ENCODE results near the gene TGFBI.
"Not testable (repeated sequence)": the region's sequence is repeated elsewhere in the genome, so short reads cannot be mapped to it uniquely, and the experiment has no call there.

Gene TGFBI

DNA sequence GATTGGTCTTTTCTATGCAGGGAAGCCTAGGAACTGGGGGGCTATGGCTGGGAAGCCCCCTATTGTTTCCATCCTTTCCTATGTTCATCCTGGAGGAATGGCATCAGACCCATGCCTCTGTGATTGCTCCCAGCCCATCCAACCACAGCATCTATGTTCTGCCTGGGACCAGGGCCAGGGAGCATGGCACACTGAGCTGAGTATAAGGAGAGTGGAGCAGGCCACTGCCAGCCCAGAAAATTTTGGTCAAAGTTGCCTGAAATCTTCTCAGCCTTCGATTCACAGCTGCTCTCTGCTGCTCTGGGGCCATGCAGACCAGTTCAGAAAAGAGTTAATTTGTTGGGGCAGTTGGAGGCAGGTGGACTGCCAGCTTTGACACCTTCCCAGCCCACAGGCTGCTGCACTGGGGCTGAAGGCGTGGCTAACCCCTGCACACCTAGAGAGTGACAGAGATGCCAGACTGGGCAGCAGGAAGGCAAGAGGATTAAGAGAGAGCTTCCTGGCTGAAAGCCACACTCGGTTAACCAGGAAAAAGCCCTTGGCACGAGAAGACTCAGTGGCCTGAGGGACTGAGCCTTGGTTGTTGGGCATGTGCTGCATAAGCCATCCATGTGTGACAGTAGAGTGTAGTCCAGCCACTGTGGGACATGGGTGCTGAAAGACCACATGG lies 12.1 kb downstream of the TGFBI start:
- no peak overlapping the region for H3K4me3 ChIP-seq (ENCODE audit: low read length)
- TF ChIP-seq ZNF274 (IDR thresholded peaks at IDR 0.05; ENCODE audit: low read depth, low read length): no peak

DNA sequence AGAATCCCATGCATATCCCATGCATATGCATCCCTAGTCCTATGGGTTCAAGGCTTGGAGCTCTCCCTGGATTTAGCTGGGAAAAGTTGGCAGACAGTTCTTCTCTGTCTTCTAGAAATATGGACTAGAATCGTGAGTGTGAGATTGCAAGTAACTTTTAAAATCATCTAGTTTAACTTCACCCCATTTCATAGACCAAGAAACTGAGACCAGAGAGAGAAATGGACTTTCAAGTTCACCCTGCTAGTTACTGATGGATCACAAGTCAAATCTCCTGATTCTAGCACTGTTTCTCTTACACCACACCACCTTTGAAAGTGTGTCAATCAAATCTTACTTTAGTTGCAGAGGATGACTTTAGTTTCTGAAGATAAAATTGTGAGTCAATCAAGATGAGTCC lies 13.4 kb downstream of the TGFBI start:
- no peak overlapping the region for H3K4me3 ChIP-seq (ENCODE audit: low read length)
- TF ChIP-seq ZNF274 (IDR thresholded peaks at IDR 0.05; ENCODE audit: low read depth, low read length): no peak

DNA sequence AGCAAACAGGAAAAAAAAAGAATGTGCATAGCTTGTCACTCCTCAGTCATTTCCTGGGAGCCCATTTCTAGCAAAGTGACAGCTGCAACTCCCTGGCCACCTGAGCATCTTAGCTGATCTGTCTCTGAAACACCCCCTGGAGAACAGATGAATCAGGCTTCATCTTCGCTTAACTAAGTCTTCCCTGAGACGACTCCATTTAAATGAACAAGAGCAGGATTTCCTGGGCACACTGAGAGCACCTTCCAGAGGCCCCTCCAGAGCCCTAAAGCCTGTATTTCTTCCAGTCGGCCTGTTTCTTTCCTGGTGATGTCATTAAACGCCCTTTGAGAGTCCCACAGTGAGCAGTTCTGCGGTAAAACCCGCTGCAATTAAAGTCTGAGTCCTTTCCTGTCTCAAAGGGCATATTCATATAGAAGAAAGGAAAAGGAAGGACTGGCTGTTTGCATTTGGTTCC lies 13.9 kb downstream of the TGFBI start:
- no peak for TF ChIP-seq ZNF274 (IDR thresholded peaks at IDR 0.05; ENCODE audit: low read depth, low read length)
- H3K4me3 ChIP-seq (ENCODE audit: low read length): no peak overlapping the region

DNA sequence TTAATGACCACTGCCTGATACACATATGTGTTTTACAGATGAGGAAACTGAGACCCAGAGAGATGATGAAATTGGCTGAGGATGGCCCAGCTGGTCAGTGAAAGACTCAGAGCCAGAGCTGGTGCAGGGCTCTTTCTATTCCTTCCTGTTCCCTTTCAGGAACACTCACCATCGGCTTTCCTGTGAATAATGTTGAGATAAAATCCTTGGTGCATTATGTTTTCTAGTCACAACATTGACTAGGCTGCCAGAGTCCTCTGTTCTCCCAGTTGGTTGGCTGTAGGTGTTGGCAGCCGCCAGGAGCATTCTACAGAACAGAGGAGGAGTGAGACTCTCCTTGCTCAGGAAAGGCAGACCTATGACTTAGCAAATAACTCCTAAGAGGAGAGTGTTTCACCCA lies 14.8 kb downstream of the TGFBI start:
- no peak overlapping the region for H3K4me3 ChIP-seq (ENCODE audit: low read length)
- TF ChIP-seq ZNF274 (IDR thresholded peaks at IDR 0.05; ENCODE audit: low read depth, low read length): no peak

DNA sequence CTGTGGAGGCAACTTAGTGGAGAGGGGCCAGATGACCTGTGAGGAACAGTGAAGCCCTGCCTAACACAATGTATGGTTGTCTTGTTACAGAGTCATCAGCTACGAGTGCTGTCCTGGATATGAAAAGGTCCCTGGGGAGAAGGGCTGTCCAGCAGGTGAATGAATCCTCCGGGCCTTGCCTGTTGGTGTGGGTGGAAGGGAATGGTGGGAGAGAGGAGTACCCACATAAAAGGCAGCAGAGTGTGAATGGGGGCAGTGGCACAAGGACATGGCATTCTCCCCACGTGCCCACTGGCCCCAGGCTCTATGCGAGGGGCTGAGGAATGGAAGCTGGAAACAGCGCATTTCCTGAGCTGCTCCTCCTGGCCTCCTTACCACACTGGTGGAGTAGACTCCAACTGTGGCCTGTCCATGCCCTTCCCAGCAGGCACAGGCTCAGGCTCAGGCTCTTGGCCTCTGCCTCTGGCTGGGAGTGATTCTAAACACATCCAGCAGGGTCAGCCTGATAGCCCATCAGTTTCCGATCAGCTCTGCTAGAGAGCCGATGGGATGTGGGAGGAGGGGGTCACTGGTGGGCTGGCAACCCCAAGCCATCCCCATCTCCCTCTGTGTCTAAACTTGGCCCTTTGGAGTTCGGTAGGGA lies 15.3 kb downstream of the TGFBI start:
- no peak overlapping the region for H3K4me3 ChIP-seq (ENCODE audit: low read length)
- TF ChIP-seq ZNF274 (IDR thresholded peaks at IDR 0.05; ENCODE audit: low read depth, low read length): no peak

DNA sequence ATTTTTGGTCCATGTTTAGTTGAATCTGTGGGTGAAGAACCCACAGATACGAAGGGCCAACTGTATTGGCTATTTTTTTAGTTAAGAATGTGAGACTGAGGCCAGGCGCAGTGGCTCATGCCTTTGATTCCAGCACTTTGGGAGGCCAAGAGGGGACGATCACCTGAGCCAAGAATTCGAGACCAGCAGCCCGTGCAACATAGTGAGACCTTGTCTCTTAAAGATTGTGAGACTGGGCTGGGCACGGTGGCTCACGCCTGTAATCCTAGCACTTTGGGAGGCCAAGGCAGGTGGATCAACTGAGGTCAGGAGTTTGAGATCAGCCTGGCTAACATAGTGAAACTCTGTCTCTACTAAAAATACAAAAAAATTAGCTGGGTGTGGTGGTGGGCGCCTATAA lies 16.2 kb downstream of the TGFBI start:
- H3K4me3 ChIP-seq (ENCODE audit: low read length): not testable (repeated sequence)

DNA sequence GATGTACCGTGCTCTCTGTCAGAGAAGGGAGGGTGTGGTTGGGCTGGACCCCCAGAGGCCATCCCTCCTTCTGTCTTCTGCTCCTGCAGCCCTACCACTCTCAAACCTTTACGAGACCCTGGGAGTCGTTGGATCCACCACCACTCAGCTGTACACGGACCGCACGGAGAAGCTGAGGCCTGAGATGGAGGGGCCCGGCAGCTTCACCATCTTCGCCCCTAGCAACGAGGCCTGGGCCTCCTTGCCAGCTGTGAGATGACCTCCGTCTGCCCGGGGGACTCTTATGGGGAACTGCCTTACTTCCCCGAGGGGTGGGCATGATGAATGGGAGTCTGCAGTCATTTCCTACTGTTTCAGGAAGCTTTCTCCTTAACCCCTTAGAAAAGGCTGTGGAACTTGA lies 17.5 kb downstream of the TGFBI start:
- no peak overlapping the region for H3K4me3 ChIP-seq (ENCODE audit: low read length)
- no peak for TF ChIP-seq ZNF274 (IDR thresholded peaks at IDR 0.05; ENCODE audit: low read depth, low read length)

DNA sequence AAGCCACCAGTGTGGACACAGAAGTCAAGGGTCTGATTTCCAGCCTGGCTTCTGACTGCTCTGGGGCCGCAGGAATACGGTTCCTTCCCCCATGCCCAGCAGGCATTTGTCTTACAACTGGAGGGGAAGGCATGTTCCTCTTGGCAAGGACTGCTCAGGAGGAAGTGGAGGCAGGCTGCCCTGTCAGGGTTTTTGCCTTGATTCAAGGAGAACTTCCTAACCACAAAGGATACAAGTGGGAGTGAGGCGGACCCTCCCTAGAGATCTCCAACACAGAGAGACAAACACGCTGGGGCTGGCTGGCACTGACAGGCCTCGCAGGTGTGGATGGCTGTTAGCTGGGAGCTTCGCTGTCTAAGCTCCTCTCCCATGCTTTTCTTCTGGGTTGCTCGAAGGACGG lies 19.1 kb downstream of the TGFBI start:
- H3K4me3 ChIP-seq (ENCODE audit: low read length): no peak overlapping the region
- no peak for TF ChIP-seq ZNF274 (IDR thresholded peaks at IDR 0.05; ENCODE audit: low read depth, low read length)

DNA sequence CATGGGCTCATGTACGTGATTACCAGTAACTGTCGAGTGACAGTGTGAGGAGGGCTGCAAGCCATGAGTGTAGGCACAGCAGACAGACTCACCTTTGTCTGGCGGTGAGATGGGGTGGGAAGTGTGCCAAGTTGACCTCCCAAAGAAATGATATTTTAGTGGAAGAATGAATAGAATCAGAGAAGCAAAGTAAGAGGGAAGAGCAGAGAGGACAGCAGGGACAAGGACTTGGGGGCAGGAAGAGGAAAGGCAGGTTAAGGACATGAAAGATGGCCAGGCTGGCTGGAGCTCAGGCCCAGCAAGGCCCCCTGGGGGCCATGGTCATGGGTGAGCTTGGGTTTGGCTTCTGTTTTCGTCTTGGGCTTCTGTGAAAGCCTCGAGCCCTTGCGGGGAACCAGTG lies 20.2 kb downstream of the TGFBI start:
- no peak for TF ChIP-seq ZNF274 (IDR thresholded peaks at IDR 0.05; ENCODE audit: low read depth, low read length)
- no peak overlapping the region for H3K4me3 ChIP-seq (ENCODE audit: low read length)

DNA sequence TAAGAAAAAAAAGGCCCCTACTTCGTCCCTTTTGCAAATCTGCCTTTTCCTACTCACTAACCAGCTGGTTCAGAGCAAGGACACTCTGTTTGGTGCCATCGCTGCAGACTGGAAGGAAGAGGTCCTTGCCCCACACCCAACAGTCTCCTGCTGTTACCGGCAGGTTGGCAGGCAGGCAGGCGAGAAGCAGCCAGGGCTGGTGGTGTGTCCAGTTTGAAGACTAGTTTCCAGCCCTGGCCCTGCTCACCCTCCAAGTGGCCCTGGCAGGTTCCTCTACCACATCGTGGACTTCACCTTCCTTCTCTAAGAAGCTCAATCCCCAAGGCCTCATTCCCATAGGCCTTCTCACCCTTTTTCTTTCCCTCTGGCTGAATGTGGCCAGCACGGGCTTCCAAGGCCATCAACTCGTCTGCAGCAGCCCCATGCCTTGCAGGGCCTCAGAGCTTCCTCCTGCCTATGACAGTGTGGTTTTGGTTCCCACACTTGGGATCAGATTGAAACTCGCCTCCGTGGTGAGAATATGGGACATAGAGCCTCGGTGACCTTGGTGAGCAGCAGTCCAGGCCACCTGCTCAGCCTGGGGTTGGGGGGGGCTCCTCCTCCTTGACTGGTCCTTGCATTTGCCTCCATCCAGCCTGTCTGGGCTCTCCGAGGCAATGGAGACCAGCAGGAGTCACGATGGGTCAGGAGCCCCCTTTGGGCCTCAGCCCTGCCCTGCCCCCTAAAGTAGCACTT lies 22.9 kb downstream of the TGFBI start:
- no peak for TF ChIP-seq ZNF274 (IDR thresholded peaks at IDR 0.05; ENCODE audit: low read depth, low read length)
- no peak overlapping the region for H3K4me3 ChIP-seq (ENCODE audit: low read length)

DNA sequence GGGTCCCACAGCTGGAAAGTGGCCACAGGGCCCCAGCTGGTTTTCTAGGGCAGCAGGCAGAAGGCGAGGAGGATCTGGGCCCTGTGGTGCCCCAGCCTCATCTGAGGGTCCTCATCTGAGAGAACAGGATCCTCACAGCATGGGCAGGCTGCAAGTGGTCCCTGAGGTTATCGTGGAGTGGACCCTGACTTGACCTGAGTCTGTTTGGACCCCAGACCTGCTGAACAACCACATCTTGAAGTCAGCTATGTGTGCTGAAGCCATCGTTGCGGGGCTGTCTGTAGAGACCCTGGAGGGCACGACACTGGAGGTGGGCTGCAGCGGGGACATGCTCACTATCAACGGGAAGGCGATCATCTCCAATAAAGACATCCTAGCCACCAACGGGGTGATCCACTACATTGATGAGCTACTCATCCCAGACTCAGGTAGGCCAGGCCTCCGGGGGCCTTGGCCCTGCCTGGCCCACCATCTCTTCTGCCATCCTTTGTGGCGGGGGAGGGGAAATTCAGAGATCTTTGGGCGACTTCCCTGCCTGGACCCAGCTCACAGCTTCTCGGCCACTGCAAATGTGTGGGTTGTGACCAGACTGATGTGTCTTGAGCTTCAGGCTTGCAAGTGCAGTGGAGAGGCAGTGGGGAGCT lies 24.0 kb downstream of the TGFBI start:
- TF ChIP-seq ZNF274 (IDR thresholded peaks at IDR 0.05; ENCODE audit: low read depth, low read length): no peak
- H3K4me3 ChIP-seq (ENCODE audit: low read length): no peak overlapping the region

DNA sequence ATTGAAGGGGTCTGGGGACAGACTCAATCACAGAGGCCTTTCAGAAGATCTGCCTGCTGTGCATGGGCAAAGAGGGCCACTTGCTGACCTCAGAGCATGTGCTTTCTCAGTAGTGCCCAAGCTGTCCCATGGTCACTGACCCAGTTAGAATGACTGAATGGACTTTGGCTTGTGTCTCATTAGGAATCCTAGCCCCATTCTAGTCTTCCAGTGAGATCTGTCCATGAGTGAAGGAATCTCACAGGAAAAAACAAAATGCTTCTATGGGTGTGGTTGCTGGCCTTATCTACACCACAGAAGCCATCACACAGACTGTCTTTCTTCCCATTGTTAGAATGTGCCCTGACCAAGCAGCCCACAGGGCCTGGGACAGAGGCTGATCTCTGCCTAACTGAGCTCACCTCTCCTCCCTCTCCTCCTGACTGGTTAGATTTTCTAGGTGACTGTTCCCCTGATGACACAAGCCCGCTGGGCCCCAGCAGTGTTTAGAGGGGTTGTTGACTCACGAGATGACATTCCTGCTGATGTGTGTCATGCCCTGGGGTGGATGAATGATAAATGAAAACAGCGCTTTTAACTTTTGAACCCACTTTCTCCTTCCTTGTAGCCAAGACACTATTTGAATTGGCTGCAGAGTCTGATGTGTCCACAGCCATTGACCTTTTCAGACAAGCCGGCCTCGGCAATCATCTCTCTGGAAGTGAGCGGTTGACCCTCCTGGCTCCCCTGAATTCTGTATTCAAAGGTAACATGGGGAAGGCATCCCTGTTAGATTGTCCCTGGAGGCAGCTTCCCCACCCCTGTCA lies 24.8 kb downstream of the TGFBI start:
- H3K4me3 ChIP-seq (ENCODE audit: low read length): no peak overlapping the region
- TF ChIP-seq ZNF274 (IDR thresholded peaks at IDR 0.05; ENCODE audit: low read depth, low read length): no peak

DNA sequence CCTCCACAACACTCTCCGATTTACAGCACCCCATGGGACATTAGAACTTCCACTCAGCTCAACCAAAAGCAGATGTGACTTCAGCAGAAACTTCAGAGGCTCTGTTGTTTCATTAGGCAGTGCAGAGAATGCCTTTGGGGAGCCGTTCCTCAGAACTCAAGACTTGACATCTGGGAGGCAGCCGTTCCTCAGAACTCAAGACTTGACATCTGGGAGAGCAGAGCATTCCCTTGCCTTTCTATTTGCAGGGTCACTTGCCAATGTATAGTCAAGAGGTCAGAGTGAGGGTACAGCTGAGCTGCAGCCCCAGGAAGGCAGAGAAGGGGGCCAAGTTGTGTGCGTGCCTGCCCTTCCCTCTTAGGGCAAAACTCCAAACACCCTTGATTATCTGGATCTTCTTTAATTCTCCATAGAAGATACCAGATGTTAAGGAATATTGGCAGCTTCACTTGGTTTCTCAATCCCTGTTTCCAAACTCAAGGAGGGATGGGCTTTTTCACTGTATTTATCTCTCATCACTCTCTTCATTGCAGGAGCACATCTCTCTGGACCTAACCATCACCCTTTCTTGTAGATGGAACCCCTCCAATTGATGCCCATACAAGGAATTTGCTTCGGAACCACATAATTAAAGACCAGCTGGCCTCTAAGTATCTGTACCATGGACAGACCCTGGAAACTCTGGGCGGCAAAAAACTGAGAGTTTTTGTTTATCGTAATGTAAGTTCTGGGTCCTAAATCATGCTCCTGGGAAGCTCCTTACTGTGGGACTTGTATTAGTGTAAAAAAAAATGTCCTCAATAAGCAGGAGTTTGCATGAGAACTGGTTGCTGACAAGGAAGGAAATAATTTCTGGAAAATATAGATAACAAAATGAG lies 25.6 kb downstream of the TGFBI start:
- no peak overlapping the region for H3K4me3 ChIP-seq (ENCODE audit: low read length)
- TF ChIP-seq ZNF274 (IDR thresholded peaks at IDR 0.05; ENCODE audit: low read depth, low read length): no peak
